Tibial nerve (tissue), 4 donors: ENCODE measurements around the gene NUAK2. TPM values are rescaled to one million over a fixed set of nuclear protein-coding genes. Genes with fewer than 3 reads are reported as not detected.

Experiments used
- DNase-seq, 2 donors: peaks; one replicate each; pipeline ENCODE4 v3.0.0-alpha.2; 2019; ENCODE audit warnings: low spot score in 2 of 2
- H3K27ac ChIP-seq, 4 donors: fragments of 200-600 bp; sonication (generic) in 3 of 4; one replicate each; pipeline ENCODE4 v1.5.1; 2017 to 2019; ENCODE audit warnings: mild to moderate bottlenecking in 1 of 4
- H3K27me3 ChIP-seq, 2 donors: fragments of 200-600 bp; sonication (generic) in 1 of 2; one replicate each; pipeline versions ENCODE4 v1.5.1 to v1.6.0; 2017 to 2019
- H3K36me3 ChIP-seq, 3 donors: fragments of 200-600 bp; sonication (generic); one replicate each; pipeline ENCODE4 v1.5.1; 2018 to 2019
- H3K4me1 ChIP-seq, 4 donors: fragments of 200-600 bp; sonication (generic) in 3 of 4; one replicate each; pipeline ENCODE4 v1.5.1; 2017 to 2019
- H3K4me3 ChIP-seq, 4 donors: fragments of 200-600 bp; sonication (generic) in 3 of 4; one replicate each; pipeline ENCODE4 v1.5.1; 2017 to 2019; ENCODE audit warnings: mild to moderate bottlenecking in 1 of 4, moderate library complexity in 1 of 4
- H3K9me3 ChIP-seq, 4 donors: fragments of 200-600 bp; sonication (generic) in 3 of 4; one replicate each; pipeline ENCODE4 v1.5.1; 2017 to 2019
- CTCF ChIP-seq, 5 experiments: fragments of 200-600 bp in 3 of 5; fragments of 450-650 bp in 2 of 5; sonication (generic) in 3 of 5; IDR thresholded peaks; one replicate each; pipeline ENCODE4 v1.5.1; 2016 to 2019; ENCODE audit warnings: antibody characterized with exemption in 5 of 5, mild to moderate bottlenecking in 3 of 5, moderate library complexity in 2 of 5
- EP300 ChIP-seq, 2 donors: sonication (generic); formaldehyde crosslinking; IDR thresholded peaks; one replicate each; pipeline ENCODE4 v1.6.1; 2017; ENCODE audit warnings: antibody characterized with exemption in 2 of 2, mild to moderate bottlenecking in 1 of 2
- POLR2A ChIP-seq, 2 donors: fragments of 450-650 bp; IDR thresholded peaks; one replicate each; pipeline ENCODE4 v1.6.1; 2017; ENCODE audit warnings: antibody characterized with exemption in 2 of 2, mild to moderate bottlenecking in 2 of 2, moderate library complexity in 2 of 2
- WGBS, 2 donors: methylation state at CpG; one replicate each; pipeline ENCODE4 v1.1.5; 2018; 5-methylcytosine and 5-hydroxymethylcytosine counted together
- total RNA-seq, 4 donors: library from RNA; depleted of rRNA; stranded (reverse); fragments of >200 nt; gene quantifications; one replicate each; pipeline ENCODE4 v1.1.0, GENCODE V29; 2016

NUAK2 gene
- total RNA-seq, 4 donors from 2014 or later = 0.60 to 5.3 (median 2.7) TPM

- Histone ChIP-seq H3K36me3 (no peaks in the 10 kb centered on the region), H3K4me3 (no peak overlapping the region), H3K27ac (no peak overlapping the region), H3K4me1 (peaks cover 0 to 25% (median 12%) of the 10 kb centered on the region in 4 donors), H3K27me3 (no peaks in the 10 kb centered on the region), H3K9me3 (no peaks in the 10 kb centered on the region)
- TF ChIP-seq POLR2A (IDR thresholded peaks at IDR 0.05) = no peak
- TF ChIP-seq EP300 (IDR thresholded peaks at IDR 0.05) = no peak
- no peak for TF ChIP-seq CTCF (IDR thresholded peaks at IDR 0.05)
- WGBS, 2 donors = 82 to 84% methylated on average over 2 of the region's 2 CpGs
- DNase-seq = no peak
These were observed 25.4 kb downstream of the NUAK2 start for GRCh38 chr1:205296154-205296553.

DNA sequence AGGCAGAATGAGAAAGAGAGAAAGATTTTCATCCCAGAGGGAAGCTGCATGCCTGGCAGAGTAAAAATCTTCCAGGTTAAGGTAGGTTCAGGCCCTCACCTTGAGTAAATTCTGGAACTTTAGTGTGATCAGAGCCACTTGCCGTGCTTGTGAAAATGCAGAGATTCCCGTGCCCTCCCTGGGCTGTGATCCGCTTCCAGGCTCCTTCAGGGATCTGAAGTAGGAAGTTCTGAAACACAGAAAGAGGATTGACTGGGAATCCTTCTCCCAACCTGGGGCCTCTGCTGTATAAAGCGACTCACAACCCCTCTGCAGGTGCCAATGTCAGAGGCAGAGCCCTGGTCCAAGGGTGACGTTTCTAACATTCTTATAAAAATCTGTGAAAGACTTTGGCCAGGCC, 26.6 kb downstream of the NUAK2 start:
- H3K27ac ChIP-seq = peak overlapping the region in 3 of 4 donors; percentile 49 to 64 (median 55)
- DNase-seq = no peak
- no peaks in the 10 kb centered on the region for H3K27me3 ChIP-seq
- no peaks in the 10 kb centered on the region for H3K36me3 ChIP-seq
- H3K4me1 ChIP-seq = peaks cover 0 to 17% (median 10%) of the 10 kb centered on the region in 4 donors
- no peaks in the 10 kb centered on the region for H3K9me3 ChIP-seq
- H3K4me3 ChIP-seq = no peak overlapping the region
- TF ChIP-seq POLR2A (IDR thresholded peaks at IDR 0.05) = no peak
- TF ChIP-seq EP300 (IDR thresholded peaks at IDR 0.05) = no peak
- TF ChIP-seq CTCF (IDR thresholded peaks at IDR 0.05) = no peak
- WGBS, 2 donors = 73 to 81% methylated on average over 5 of the region's 5 CpGs

DNA sequence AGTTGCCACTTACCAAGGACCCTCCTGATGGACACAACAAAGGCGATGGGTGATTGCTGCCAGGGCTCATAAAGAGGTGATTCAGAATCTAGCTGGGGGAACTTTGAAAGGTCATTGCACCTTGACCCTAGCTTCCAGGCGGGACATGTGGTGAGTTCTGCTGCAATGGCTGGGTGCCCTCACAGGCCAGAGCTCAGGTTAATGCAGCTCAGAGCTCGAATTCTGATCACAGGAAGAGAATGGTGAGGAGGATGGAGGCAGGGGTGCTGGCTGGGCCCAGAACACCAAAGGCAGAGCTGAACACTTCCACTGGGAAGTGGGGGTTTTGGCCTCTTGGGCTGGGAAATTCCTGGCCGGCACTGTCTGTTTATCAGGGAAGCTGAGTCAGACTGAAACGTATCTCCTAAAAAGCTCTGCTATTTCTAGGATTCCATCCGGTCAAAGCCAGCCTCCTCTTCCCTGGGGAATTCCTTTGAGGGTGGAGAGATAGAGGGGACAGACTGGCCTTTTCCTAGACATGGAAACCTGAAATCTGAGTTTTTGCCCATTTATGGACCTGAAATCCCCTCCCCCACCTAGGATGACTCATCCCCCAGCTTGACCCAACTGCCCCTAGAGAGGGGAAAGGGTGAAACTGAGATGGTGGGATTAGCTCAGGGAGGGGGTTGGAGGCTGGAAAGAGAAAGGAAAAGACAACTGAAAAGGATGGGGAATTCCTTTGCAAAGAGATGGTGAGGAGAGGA, 27.2 kb downstream of the NUAK2 start:
- no peaks in the 10 kb centered on the region for H3K9me3 ChIP-seq
- H3K36me3 ChIP-seq = no peaks in the 10 kb centered on the region
- peaks cover 0 to 17% (median 10%) of the 10 kb centered on the region in 4 donors for H3K4me1 ChIP-seq
- no peak overlapping the region for H3K4me3 ChIP-seq
- H3K27me3 ChIP-seq = no peaks in the 10 kb centered on the region
- 32 to 36% methylated on average over 6 of the region's 6 CpGs for whole genome bisulfite sequencing, 2 donors
- peak overlapping the region in 3 of 4 donors; percentile 49 to 64 (median 55) for H3K27ac ChIP-seq
- no peak for TF ChIP-seq POLR2A (IDR thresholded peaks at IDR 0.05)
- TF ChIP-seq CTCF (IDR thresholded peaks at IDR 0.05) = no peak
- peak in 1 of 2 donors; percentile 32 for TF ChIP-seq EP300 (IDR thresholded peaks at IDR 0.05)
- DNase-seq = no peak

DNA sequence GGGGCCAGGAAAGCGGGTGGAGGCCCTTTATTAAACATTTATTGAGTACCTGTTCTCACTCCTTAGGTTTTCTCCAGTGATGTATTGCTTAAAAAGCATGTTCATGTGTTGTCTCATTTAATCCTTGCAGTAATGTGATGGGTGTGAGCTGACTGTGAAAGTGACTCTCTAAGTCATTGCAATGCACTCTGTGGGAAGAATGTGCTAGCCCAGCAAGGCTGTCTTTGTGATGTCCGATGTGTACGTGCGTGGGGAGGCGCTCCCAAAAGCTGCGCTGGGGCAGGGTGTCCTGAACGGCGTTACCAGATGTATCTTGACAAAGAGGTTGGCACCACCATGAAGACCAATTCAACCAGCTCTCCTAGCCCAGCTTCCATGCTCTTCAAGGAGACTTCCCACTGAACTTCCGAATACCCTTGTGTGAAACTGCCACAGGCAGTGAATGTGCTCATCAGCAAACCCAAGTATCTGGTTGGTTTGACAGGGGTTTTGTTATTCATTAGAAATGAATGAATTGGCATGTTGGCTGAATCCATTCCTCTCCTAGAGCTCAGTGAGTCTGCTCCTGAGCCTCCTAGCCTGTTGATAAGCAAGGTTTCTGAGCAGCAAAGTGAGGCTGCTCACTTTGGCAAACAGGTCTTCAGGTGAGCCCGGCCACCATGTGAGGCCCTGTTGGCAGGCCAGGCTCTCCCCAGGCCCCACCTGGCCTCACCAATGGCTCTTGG, 28.0 kb downstream of the NUAK2 start:
- WGBS, 2 donors = 87 to 94% methylated on average over 9 to 10 of the region's 10 CpGs
- Histone ChIP-seq H3K9me3 (no peaks in the 10 kb centered on the region), H3K27ac (peak overlapping the region in 3 of 4 donors; percentile 49 to 64 (median 51)), H3K4me1 (peaks cover 0 to 17% (median 10%) of the 10 kb centered on the region in 4 donors), H3K36me3 (no peaks in the 10 kb centered on the region), H3K27me3 (no peaks in the 10 kb centered on the region), H3K4me3 (no peak overlapping the region)
- DNase-seq = no peak
- TF ChIP-seq EP300 (IDR thresholded peaks at IDR 0.05) (no peak), POLR2A (IDR thresholded peaks at IDR 0.05) (no peak), CTCF (IDR thresholded peaks at IDR 0.05) (no peak)

- H3K4me3 ChIP-seq = no peak overlapping the region
- 87 to 91% methylated on average over 6 of the region's 6 CpGs for WGBS, 2 donors
- no peak overlapping the region for H3K27ac ChIP-seq
- H3K27me3 ChIP-seq = no peaks in the 10 kb centered on the region
- no peaks in the 10 kb centered on the region for H3K36me3 ChIP-seq
- H3K4me1 ChIP-seq = peaks cover 0 to 28% (median 17%) of the 10 kb centered on the region in 4 donors
- no peaks in the 10 kb centered on the region for H3K9me3 ChIP-seq
- no peak for DNase-seq
- TF ChIP-seq CTCF (IDR thresholded peaks at IDR 0.05) = no peak
- no peak for TF ChIP-seq POLR2A (IDR thresholded peaks at IDR 0.05)
- TF ChIP-seq EP300 (IDR thresholded peaks at IDR 0.05) = no peak
These were observed 29.9 kb downstream of the NUAK2 start for GRCh38 chr1:205291596-205291995.
